Kidney (tissue), 14 donors: ENCODE data around the gene CACNA1E. TPM values are rescaled to one million over a fixed set of nuclear protein-coding genes. Genes with fewer than 3 reads are reported as not detected.

Source experiments
- DNase-seq, 5 donors: peaks; one replicate each; pipeline ENCODE4 v3.0.0-alpha.2; 2013 to 2020
- FAIRE-seq: peaks from 2 replicates; lab custom pipeline; 2012; peaks lifted over from hg19 to GRCh38; lab: Jason Lieb, UNC
- H3K27ac ChIP-seq, 2 donors: one replicate each; pipeline ENCODE4 v1.7.0; 2013; ENCODE audit warnings: low read depth in 2 of 2, low read length in 2 of 2, inconsistent platforms in 1 of 2
- H3K27me3 ChIP-seq: one replicate; pipeline ENCODE4 v1.7.1; 2013; ENCODE audit warnings: low read length, inconsistent platforms; ENCODE audit not compliant: control insufficient read depth, insufficient read depth
- H3K36me3 ChIP-seq, 3 donors: one replicate each; pipeline versions ENCODE4 v1.7.0 to v1.7.1; 2013; ENCODE audit warnings: low read length in 3 of 3, control low read depth in 1 of 3, inconsistent platforms in 1 of 3; ENCODE audit not compliant: insufficient read depth in 3 of 3, control insufficient read depth in 2 of 3
- H3K4me1 ChIP-seq, 3 donors: one replicate each; pipeline versions ENCODE4 v1.7.0 to v1.7.1; 2013; ENCODE audit warnings: low read length in 3 of 3, inconsistent platforms in 1 of 3, low read depth in 1 of 3; ENCODE audit not compliant: control insufficient read depth in 2 of 3, insufficient read depth in 2 of 3
- H3K4me3 ChIP-seq, 3 donors: one replicate each; pipeline versions ENCODE4 v1.7.0 to v1.8.1; 2013; ENCODE audit warnings: low read length in 3 of 3, control low read depth in 1 of 3, inconsistent platforms in 1 of 3
- H3K9ac ChIP-seq, 3 donors: one replicate each; pipeline versions ENCODE4 v1.7.0 to v1.7.1; 2013; ENCODE audit warnings: low read length in 3 of 3, control low read depth in 1 of 3, inconsistent platforms in 1 of 3
- H3K9me3 ChIP-seq, 3 donors: one replicate each; pipeline versions ENCODE4 v1.7.0 to v1.7.1; 2013; ENCODE audit warnings: low read length in 3 of 3, control low read depth in 1 of 3, inconsistent platforms in 1 of 3; ENCODE audit not compliant: control insufficient read depth in 2 of 3, insufficient read depth in 1 of 3
- CTCF ChIP-seq: IDR thresholded peaks from 3 replicates; pipeline ENCODE4 v1.5.1; 2012; ENCODE audit warnings: mild to moderate bottlenecking, moderate library complexity, borderline replicate concordance; ENCODE audit not compliant: insufficient read depth; ENCODE audit errors: extremely low read depth
- intact Hi-C: fragments of 100-400 bp; cut with DNase I; formaldehyde crosslinking; loops from one replicate; pipeline ENCODE4 v1.11.1; 2022
- polyA plus RNA-seq: library from polyadenylated mRNA; stranded (reverse); fragments of 350-450 nt; fragmentation: Illumina TruSeq; extraction: RNeasy Lipid Tissue Mini Kit (QIAGEN cat#74804); gene quantifications from one replicate; pipeline ENCODE4 v1.2.3, GENCODE V29; 2014; ENCODE audit warnings: low read depth, low replicate concordance; ENCODE audit not compliant: insufficient read depth
- total RNA-seq: library from RNA; stranded (reverse); fragmentation: NEBNext Ultra II Directional; extraction: Animal tissue kit (Norgen Biotek cat#: 25700); gene quantifications from one replicate; pipeline ENCODE4 v1.2.1, GENCODE V29; 2021
- donor health status: control.
- donor health status: control.
- donor health status: control.
- donor health status: control.
- donor health status: control.
- donor health status: DM: yes; HTN: yes; CAD: no.
- donor health status: Normal renal cell carcinoma (clear cell type).

Gene CACNA1E
- total and polyA plus RNA-seq, 2 donors from 2014 or later = 0.19 TPM

DNA sequence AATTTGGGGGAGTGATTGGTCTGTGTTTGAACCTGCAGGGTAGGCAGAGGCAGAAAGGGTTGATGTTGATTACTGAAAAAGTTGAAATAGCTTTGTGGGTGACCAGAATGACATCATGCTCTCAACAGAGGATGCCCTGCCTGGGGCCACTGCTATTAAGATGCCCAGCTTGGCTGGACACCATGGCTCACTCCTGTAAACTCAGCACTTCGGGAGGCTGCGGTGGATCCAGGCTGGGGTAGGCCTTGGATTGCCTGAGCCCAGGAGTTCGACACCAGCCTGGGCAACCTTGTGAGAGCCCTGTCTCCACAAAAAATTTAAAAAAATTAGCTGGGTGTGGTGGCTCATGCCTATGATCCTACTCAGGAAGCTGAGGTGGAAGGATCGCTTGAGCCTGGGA is 42.8 kb upstream of the CACNA1E start:
- H3K36me3 ChIP-seq = no peaks in the 10 kb centered on the region
- intact Hi-C loops = no loop called here
- no peaks in the 10 kb centered on the region for H3K9me3 ChIP-seq
- no peak overlapping the region for H3K4me3 ChIP-seq
- no peak for DNase-seq
- H3K9ac ChIP-seq = no peak overlapping the region
- H3K4me1 ChIP-seq = no peaks in the 10 kb centered on the region
- no peak overlapping the region for H3K27ac ChIP-seq
- TF ChIP-seq CTCF = no peak
- no peak for FAIRE-seq
- no peaks in the 10 kb centered on the region for H3K27me3 ChIP-seq

GRCh38 chr1:181442181-181442525 is 41.2 kb upstream of the CACNA1E start:
- Histone ChIP-seq H3K4me1 (no peaks in the 10 kb centered on the region), H3K9ac (no peak overlapping the region), H3K27ac (no peak overlapping the region), H3K9me3 (no peaks in the 10 kb centered on the region), H3K36me3 (no peaks in the 10 kb centered on the region), H3K27me3 (no peaks in the 10 kb centered on the region), H3K4me3 (no peak overlapping the region)
- intact Hi-C loops = no loop called here
- no peak for TF ChIP-seq CTCF
- no peak for DNase-seq
- FAIRE-seq = no peak

DNA sequence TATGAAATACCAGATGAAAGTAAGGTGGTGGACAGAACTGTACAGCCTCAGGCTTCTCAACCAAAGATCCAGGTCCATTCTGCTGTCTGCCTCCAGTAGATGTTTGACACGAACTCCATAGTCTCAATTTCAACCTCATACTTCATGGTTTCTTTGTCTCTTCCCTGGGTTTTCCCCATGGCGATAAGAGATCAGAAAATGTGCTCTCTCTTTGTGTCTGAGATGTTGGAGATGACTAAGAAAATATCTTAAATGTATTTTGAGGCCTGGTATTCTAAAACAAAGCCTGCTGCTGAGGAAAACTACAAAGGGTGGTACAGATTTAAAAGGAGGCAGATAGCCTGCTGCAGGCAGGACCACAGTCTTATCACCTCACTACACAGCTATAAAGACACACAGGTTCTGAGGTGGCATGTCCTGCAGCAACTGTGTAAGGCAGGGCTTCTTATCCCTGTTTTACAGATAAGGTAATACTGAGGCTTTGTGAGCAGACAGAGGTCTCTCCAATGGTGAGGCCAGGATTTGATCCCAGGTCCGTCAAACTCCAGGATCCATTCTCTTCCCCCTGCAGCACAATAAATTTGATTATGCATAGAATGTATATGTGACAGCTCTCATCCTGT is 40.0 kb upstream of the CACNA1E start:
- TF ChIP-seq CTCF = no peak
- no peak for DNase-seq
- H3K9ac ChIP-seq = no peak overlapping the region
- H3K27me3 ChIP-seq = no peaks in the 10 kb centered on the region
- no peak overlapping the region for H3K27ac ChIP-seq
- no peaks in the 10 kb centered on the region for H3K36me3 ChIP-seq
- H3K9me3 ChIP-seq = no peaks in the 10 kb centered on the region
- intact Hi-C loops = no loop called here
- FAIRE-seq = no peak
- H3K4me3 ChIP-seq = no peak overlapping the region
- no peaks in the 10 kb centered on the region for H3K4me1 ChIP-seq

DNA sequence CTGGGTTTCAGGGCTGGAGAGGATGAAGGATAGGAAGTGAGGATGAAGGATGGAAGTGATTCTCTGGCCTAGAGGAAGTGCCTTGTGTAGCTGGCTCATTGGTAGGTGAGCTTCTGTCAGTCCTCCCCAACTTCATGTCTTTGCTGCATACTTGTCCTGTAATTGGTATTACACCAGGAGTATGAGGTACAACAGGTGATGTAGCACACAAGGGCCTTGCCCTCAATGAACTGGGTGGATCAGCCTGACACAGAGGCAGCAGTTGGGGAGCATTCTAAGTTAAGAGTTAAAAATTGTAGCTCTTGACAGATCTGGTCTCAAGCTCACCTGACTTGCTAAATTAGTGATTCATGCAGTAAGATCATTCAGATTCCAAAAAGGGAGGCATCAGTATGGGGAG is 37.9 kb upstream of the CACNA1E start:
- Histone ChIP-seq H3K4me3 (no peak overlapping the region), H3K27me3 (no peaks in the 10 kb centered on the region), H3K9me3 (no peaks in the 10 kb centered on the region), H3K27ac (no peak overlapping the region), H3K4me1 (no peaks in the 10 kb centered on the region), H3K36me3 (no peaks in the 10 kb centered on the region), H3K9ac (no peak overlapping the region)
- FAIRE-seq (no peak), DNase-seq (no peak)
- TF ChIP-seq CTCF = no peak
- intact Hi-C loops = no loop called here
